Fibroblast of skin of left biceps (primary cell): Measurements from ENCODE around the gene STPG3.
A peak's percentile ranks its signal among the peaks of the same experiment; 100 is the strongest.

Experiments
- DNase-seq, 2 experiments: peaks; one replicate each; pipeline ENCODE4 v3.0.0-alpha.2; 2013; ENCODE audit warnings: low read depth in 2 of 2

The STPG3 gene

GRCh38 chr9:137222190-137223077 is 28.7 kb upstream of the STPG3 start, which contains the start of gene RNF208:
Gene RNF208, minus strand, starts transcription at chr9:137222240. Its CDS starts 1,028 bp downstream, at chr9:137221212.
- no peak for DNase-seq

DNA sequence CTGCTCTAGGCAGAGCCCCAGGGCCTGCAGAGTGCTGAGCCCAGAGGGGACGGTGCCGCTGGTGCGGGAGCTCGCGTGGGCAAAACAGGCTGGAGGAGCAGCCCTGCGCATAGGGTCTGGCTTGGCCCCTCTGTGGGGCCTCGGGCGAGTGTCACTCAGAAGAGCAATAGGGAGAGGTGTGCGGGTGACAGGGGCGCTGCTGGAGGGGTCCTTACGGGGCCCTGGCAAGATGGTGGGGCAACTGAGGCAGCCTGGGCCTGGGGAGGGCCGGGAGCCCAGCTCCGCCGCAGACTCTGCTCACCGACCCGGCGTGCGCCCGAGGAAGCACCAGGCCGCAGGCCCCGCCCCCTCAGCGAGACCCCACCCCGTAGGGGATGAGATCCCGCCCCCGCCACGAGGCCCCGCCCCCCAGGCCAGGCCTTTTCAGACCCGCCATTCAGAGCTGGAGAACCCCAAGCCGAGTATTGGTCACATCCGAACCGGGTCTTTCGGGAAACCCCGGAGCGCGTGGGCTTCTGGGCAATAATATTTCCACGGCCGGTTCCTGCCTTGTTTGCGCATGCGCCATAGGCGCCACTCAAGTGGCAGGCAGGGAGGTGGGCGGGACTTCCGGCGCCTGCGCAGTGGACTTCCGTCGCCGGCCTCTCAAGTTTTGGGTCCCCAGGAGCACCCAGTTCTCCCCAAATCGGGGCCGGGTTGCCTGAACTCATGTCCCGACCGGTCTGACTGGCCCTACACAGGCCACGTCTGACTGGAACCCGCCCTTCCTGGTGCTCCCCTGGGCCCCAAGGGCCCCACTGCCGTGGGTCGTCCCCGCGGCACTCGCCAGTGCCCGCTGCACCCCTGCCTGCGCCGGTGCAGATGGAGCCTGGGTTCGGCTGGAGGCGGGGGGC is 27.8 kb upstream of the STPG3 start:
- peak; percentile 96 to 97 for DNase-seq

DNA sequence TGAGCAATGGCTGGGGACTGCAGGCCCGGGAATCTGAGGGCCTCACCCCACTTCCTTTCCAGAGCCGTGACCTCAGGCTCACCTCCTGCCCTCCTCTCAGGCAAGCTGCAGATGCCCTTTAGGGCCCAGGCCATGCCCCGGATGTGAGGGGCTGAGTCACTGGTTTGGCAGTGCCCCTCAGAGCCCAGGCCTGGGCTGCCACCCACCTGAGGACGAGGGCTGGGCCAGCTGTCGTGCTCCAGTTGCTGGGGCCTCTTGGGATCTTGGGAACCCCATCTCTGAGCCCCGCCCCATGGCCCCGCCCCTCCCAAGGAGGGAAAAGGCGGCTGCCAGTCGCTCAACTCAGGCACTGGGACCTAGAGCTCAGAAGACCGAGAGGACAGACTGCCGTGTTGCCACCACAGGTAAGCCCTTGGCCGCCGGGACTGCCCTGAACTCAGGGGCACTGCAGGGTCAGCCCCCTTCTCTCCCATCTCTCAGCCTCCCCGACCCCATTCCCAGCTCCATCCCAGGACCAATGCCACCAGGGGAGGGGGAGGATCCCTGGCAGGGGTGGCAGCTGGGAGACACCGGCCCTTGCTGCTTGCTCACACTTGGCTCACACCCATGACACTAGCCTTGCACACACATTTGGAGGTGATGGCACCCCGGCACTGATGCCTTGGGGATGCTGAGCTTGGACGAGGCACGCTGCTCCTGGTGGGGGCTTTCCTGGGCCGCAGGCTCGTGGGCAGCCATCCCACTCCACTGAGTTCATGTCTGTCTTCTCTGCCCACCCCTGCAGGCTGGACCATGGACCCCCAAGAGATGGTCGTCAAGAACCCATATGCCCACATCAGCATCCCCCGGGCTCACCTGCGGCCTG is 26.0 kb upstream of the STPG3 start, which contains the start of gene CYSRT1:
Gene CYSRT1 (plus strand): TSS at position 345 of the 865 bp plus-strand sequence. CDS start 448 bp downstream, at position 793.
- no peak for DNase-seq

GRCh38 chr9:137225699-137226331 is 25.3 kb upstream of the STPG3 start:
- no peak for DNase-seq

GRCh38 chr9:137226338-137227053 is 24.6 kb upstream of the STPG3 start:
- no peak for DNase-seq

DNA sequence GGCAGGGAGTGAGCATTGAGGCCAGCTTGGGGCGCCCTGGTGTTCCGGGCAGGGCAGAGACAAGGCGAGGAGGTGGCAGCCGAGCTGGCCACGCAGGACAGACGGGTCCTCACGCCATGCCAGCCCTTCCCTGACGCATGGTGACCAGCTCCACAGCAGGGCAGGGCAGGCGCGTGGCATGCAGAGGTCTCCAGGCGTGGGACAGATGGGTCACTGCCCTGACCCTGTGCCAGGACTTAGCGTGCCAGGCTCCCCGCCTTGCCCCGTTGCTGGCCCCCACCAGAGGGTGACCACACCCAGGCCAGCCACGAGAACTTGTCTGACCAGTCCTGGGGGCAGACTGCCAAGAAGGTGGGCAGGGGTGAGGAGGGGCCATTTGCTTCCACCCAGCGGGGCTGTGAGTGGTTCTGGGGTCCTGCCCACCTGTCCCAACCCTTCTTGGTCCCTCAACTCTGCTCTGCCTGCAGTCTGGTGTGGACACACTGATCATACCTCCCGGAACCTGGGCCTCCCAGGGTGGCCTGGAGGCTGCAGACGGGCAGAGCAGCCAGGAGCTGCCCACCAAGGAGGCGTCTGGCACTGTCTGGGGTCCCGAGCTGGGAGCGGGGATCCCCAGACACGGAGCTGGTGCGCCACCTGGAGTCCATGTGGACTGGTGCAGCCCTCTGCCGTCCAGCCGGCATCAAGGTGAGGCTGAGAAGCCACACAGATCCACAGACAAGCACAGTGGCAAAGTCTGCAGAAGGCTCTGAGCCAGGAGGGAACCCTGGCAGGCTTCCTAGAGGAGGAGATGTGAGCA is 23.8 kb upstream of the STPG3 start, which contains the start of gene RNF224:
Gene RNF224 (plus strand): TSS at position 449 of the 799 bp plus-strand sequence. CDS start 834 bp downstream, outside the sequence.
- no peak for DNase-seq

DNA sequence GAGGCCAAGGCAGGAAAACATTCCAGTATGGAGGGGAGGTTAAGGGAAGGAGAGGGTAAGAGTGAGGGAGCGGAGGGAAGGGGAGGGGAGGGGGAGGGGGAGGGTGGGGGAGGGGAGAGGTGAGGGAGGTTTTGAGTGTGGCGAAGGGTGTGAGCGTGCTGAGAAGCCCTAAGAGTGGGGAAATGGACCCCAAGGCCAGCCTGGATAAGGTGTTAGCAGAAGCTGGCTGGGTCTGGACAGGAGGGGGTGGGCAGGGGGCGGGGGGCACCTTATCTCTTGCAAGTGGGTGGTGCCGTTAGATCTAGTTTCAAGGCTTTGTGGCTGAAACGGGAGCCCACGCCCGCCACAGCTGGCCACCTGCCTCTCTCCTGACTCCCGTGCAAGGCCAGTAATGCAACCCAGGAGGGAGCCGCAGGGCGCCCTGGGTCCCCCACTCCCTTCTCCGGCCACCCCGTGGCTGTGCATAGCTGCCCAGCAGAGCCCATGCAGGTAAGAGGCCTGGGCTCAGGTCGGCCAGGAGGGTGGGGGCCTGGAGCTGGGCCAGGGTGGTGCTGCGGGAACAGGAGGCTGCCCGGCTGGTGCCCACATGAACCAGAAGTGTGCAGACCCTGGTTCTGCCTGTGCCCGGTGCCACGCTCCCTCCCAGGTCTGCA is 23.1 kb upstream of the STPG3 start:
- DNase-seq = no peak

- DNase-seq = no peak
Measured at GRCh38 chr9:137228506-137228967, 22.5 kb upstream of the STPG3 start.

- no peak for DNase-seq
Measured at GRCh38 chr9:137228968-137229896, 21.9 kb upstream of the STPG3 start.

- DNase-seq = no peak
Measured at GRCh38 chr9:137229903-137230704, 21.0 kb upstream of the STPG3 start.

- no peak for DNase-seq
Measured at GRCh38 chr9:137230705-137231371, 20.2 kb upstream of the STPG3 start, which contains the start of gene SLC34A3. Gene SLC34A3, plus strand, starts transcription at chr9:137230901. Its CDS starts 802 bp downstream, at chr9:137231703.

GRCh38 chr9:137231372-137232039 is 19.6 kb upstream of the STPG3 start:
- no peak for DNase-seq

DNA sequence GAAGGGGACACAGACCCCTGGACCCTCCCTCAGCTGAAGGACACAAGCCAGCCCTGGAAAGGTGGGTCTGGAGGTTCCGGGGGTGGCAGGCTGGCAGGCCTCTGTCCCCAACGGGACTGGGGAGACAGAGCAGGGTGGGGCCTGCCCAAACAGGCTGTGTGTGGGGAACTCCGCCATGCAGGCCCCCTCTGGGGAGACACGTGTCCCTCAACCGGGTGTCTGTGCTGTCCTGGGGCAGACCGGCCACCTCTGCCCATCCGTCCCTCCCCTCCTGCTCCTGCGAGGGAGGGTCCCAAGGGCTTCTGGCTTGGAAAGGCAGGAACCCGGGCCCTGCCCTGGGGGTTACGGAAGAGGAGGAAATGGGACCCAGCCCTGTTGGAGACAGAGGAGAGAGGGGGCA is 19.0 kb upstream of the STPG3 start:
- DNase-seq = no peak

- DNase-seq = no peak
Measured at GRCh38 chr9:137232510-137232909, 18.6 kb upstream of the STPG3 start.
